ENCODE results near the gene DGKD. TPM values are rescaled to one million over a fixed set of nuclear protein-coding genes. Genes with fewer than 3 reads are reported as not detected.

Gene DGKD, protein sequence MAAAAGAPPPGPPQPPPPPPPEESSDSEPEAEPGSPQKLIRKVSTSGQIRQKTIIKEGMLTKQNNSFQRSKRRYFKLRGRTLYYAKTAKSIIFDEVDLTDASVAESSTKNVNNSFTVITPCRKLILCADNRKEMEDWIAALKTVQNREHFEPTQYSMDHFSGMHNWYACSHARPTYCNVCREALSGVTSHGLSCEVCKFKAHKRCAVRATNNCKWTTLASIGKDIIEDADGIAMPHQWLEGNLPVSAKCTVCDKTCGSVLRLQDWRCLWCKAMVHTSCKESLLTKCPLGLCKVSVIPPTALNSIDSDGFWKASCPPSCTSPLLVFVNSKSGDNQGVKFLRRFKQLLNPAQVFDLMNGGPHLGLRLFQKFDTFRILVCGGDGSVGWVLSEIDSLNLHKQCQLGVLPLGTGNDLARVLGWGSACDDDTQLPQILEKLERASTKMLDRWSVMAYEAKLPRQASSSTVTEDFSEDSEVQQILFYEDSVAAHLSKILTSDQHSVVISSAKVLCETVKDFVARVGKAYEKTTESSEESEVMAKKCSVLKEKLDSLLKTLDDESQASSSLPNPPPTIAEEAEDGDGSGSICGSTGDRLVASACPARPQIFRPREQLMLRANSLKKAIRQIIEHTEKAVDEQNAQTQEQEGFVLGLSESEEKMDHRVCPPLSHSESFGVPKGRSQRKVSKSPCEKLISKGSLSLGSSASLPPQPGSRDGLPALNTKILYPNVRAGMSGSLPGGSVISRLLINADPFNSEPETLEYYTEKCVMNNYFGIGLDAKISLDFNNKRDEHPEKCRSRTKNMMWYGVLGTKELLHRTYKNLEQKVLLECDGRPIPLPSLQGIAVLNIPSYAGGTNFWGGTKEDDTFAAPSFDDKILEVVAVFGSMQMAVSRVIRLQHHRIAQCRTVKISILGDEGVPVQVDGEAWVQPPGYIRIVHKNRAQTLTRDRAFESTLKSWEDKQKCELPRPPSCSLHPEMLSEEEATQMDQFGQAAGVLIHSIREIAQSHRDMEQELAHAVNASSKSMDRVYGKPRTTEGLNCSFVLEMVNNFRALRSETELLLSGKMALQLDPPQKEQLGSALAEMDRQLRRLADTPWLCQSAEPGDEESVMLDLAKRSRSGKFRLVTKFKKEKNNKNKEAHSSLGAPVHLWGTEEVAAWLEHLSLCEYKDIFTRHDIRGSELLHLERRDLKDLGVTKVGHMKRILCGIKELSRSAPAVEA
- total RNA-seq: 86.7 TPM
- long read RNA-seq, full-length matches to known transcripts: 17 of 96 reads
- long read RNA-seq, partial matches to known transcripts: 64 of 96 reads
- long read RNA-seq, other reads (novel, unspliced or antisense): 15 of 96 reads

DNA sequence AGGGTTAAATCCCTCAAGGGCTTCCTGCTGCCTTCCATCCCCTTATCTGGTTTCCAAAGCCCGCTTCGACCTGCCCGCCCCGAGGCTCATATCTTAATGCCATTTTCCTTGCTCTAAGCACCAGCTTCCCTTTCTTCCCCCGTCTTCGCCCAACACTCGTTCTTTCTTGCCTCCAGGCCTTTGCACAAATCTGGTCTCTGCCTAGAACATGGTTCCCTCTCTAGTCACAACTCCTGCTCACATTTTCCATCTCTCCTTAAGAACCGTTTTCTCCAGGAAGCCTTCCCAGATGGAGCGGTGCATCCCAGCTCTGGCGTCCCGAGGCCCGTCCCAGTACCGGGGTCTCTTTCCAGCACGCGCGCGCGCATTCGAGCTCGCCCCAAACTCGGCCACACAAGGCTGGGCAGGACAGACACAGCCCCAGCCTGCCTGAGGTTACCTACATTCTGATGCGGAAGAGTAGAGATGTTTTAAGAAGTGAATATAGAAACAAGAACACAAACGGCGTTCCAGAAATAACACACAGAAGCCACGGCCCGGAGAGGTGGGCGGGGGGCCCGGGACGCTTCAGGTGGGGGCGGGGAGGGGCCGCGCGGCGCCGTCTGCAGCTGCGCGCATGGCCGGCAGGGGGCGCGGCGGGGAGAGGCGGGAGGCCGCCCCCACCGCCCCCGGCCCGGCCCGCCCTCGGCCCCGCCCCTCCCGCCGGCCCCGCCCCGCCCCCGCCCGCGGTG, at the start of gene DGKD:
DGKD (plus strand) TSS at position 726 of the 731 bp plus-strand sequence. CDS start 25 bp downstream, outside the sequence.
- TF ChIP-seq, protein P1, sequence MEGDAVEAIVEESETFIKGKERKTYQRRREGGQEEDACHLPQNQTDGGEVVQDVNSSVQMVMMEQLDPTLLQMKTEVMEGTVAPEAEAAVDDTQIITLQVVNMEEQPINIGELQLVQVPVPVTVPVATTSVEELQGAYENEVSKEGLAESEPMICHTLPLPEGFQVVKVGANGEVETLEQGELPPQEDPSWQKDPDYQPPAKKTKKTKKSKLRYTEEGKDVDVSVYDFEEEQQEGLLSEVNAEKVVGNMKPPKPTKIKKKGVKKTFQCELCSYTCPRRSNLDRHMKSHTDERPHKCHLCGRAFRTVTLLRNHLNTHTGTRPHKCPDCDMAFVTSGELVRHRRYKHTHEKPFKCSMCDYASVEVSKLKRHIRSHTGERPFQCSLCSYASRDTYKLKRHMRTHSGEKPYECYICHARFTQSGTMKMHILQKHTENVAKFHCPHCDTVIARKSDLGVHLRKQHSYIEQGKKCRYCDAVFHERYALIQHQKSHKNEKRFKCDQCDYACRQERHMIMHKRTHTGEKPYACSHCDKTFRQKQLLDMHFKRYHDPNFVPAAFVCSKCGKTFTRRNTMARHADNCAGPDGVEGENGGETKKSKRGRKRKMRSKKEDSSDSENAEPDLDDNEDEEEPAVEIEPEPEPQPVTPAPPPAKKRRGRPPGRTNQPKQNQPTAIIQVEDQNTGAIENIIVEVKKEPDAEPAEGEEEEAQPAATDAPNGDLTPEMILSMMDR (IDR thresholded peaks at IDR 0.05): no peak
- intact Hi-C loops (cut with DNase I): loop anchor here (10.0 kb wide), 1 partner anchor 91 kb away; no protein-coding TSS in a partner anchor
- Histone ChIP-seq H3K4me1 (peaks cover 17% of the 10 kb centered on the region), H3K36me3 (no peaks in the 10 kb centered on the region), H3K4me3 (peak within 1 kb of the TSS; percentile 68), H3K27ac (peak within 1 kb of the TSS; percentile 51), H3K9me3 (no peaks in the 10 kb centered on the region), H3K27me3 (no peaks in the 10 kb centered on the region)
- DNase-seq (peak; percentile 85), ATAC-seq (peak; percentile 95)

DNA sequence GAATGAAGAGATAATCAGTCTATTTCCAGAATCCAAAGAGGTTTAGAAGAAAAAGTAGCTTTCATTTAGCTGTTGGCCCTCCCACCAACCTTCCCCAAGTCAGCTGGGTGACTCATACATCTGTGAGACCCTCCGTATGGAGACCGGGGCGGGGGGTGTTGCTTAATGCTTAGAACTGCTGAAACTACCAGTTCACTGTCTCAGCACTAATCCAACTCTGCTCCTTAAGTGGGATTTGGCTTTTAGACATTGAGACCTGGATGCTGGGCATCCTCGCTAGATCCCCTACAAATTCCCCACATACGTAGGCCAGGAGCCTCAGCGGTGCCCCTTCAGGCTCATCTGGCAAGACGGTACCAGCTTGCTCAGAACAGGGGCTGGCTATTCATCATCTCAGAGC, 46.7 kb upstream of the DGKD start, which contains the start of gene SAG:
SAG (plus strand) TSS at position 252 of the 400 bp plus-strand sequence. CDS start 1,374 bp downstream, outside the sequence.
- no peaks in the 10 kb centered on the region for H3K36me3 ChIP-seq
- intact Hi-C loops (cut with DNase I): no loop called here
- no peaks in the 10 kb centered on the region for H3K27me3 ChIP-seq
- H3K4me3 ChIP-seq: no peak within 1 kb of the TSS
- TF ChIP-seq, protein P1 (IDR thresholded peaks at IDR 0.05): no peak
- DNase-seq (no peak), ATAC-seq (no peak)
- no peaks in the 10 kb centered on the region for H3K4me1 ChIP-seq
- no peak within 1 kb of the TSS for H3K27ac ChIP-seq
- H3K9me3 ChIP-seq: no peaks in the 10 kb centered on the region

DNA sequence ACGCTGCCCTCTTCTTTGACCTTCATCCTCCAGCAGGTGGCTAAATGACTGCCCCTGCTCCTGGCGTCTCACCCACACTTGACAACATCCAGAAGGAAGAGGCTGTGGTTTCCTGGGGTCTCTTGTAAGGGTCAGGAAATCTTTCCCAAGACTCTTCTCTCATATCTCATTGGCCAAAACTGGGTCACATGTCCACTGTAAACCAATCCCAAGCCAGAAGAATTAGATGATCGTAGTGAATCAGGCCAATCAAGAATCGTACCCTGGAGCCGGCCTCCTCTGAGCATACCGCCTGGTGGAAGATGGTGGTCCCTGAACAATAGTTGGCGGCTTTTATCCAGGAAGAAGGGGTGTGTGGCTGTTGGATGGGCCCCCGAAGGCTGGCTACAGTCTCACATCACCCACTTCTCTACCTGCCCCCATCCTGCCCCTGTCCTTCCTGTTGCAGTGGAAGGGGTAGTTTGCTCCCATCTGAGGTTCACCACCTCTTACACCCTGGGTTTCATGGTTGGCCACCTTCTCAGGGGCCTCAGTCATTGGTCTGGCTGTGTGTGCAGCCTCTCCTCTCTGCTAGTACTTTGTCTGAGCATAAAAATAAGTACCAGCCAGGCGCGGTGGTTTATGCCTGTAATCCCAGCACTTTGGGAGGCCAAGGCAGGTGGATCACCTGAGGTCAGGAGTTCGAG, 42.9 kb upstream of the DGKD start:
- Histone ChIP-seq H3K27me3 (no peaks in the 10 kb centered on the region), H3K9me3 (no peaks in the 10 kb centered on the region), H3K27ac (no peak overlapping the region), H3K36me3 (no peaks in the 10 kb centered on the region), H3K4me3 (no peak overlapping the region), H3K4me1 (no peaks in the 10 kb centered on the region)
- ATAC-seq: no peak
- intact Hi-C loops (cut with DNase I): no loop called here
- no peak for DNase-seq
- TF ChIP-seq, protein P1 (IDR thresholded peaks at IDR 0.05): no peak

DNA sequence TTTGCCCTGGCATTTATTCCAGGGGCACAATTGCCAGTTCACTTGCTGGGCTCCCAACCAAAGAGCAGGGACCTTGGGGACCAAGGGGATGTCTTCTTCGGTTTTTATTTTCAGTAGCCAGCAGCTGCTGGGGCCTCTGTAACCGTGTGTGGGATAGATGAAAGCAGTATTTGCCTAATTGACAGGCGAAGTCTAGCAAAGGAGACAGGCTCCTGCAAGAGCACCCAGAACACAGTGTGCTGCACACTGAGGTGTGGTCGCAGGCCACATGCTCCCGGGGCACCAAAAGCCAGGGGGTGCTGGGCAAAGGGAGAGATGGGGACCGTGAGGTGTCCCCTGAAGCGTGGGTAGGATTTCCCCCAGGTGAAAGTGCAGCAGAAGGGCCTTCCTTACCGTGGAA, 41.4 kb upstream of the DGKD start:
- no peak for ATAC-seq
- H3K9me3 ChIP-seq: no peaks in the 10 kb centered on the region
- no peak for DNase-seq
- no peak overlapping the region for H3K4me3 ChIP-seq
- H3K4me1 ChIP-seq: no peaks in the 10 kb centered on the region
- no peaks in the 10 kb centered on the region for H3K27me3 ChIP-seq
- TF ChIP-seq, protein P1 (IDR thresholded peaks at IDR 0.05): no peak
- H3K27ac ChIP-seq: no peak overlapping the region
- H3K36me3 ChIP-seq: no peaks in the 10 kb centered on the region
- intact Hi-C loops (cut with DNase I): no loop called here
